ENCODE measurements around the gene DNAH17. TPM values are rescaled to one million over a fixed set of nuclear protein-coding genes. Genes with fewer than 3 reads are reported as not detected.

Gene DNAH17
- polyA plus RNA-seq, 3 donors from 2014 or later = 0.09 TPM; not detected in 2

- H3K27ac Mint-ChIP-seq = peak overlapping the region in 1 of 6 donors; percentile 30
- H3K36me3 Mint-ChIP-seq = no peaks in the 10 kb centered on the region
- H3K9me3 Mint-ChIP-seq = no peaks in the 10 kb centered on the region
- H3K27me3 Mint-ChIP-seq (ENCODE audit: low read depth in 3 of 3) = peaks cover 0 to 7% (median 6%) of the 10 kb centered on the region in 3 donors
- no peak overlapping the region for H3K4me3 Mint-ChIP-seq
- DNase-seq = no peak
- H3K4me1 Mint-ChIP-seq = no peaks in the 10 kb centered on the region
Observed at GRCh38 chr17:78525511-78526160, 51.6 kb downstream of the DNAH17 start.

GRCh38 chr17:78524870-78525510 lies 52.2 kb downstream of the DNAH17 start:
- Mint-ChIP-seq H3K4me3 (no peak overlapping the region), H3K27me3 (ENCODE audit: low read depth in 3 of 3) (peaks cover 0 to 7% (median 3%) of the 10 kb centered on the region in 3 donors), H3K4me1 (no peaks in the 10 kb centered on the region), H3K9me3 (no peaks in the 10 kb centered on the region), H3K27ac (no peak overlapping the region), H3K36me3 (no peaks in the 10 kb centered on the region)
- no peak for DNase-seq

GRCh38 chr17:78523934-78524655 lies 53.1 kb downstream of the DNAH17 start:
- H3K27ac Mint-ChIP-seq = no peak overlapping the region

GRCh38 chr17:78522031-78522809 lies 55.0 kb downstream of the DNAH17 start:
- H3K27ac Mint-ChIP-seq = no peak overlapping the region
- DNase-seq = no peak
- peaks cover 0 to 7% (median 3%) of the 10 kb centered on the region in 3 donors for H3K27me3 Mint-ChIP-seq (ENCODE audit: low read depth in 3 of 3)
- no peaks in the 10 kb centered on the region for H3K36me3 Mint-ChIP-seq
- no peaks in the 10 kb centered on the region for H3K4me1 Mint-ChIP-seq
- H3K4me3 Mint-ChIP-seq = no peak overlapping the region
- no peaks in the 10 kb centered on the region for H3K9me3 Mint-ChIP-seq

More at GRCh38 chr17:78523934-78524655, 53.1 kb downstream of the DNAH17 start:
- H3K27me3 Mint-ChIP-seq (ENCODE audit: low read depth in 3 of 3) = peaks cover 0 to 7% (median 2%) of the 10 kb centered on the region in 3 donors
- no peak for DNase-seq
- H3K4me1 Mint-ChIP-seq = no peaks in the 10 kb centered on the region
- no peaks in the 10 kb centered on the region for H3K36me3 Mint-ChIP-seq
- H3K9me3 Mint-ChIP-seq = no peaks in the 10 kb centered on the region
- H3K4me3 Mint-ChIP-seq = no peak overlapping the region

- no peaks in the 10 kb centered on the region for H3K4me1 Mint-ChIP-seq
- H3K27ac Mint-ChIP-seq = peak overlapping the region in 1 of 6 donors; percentile 42
- H3K36me3 Mint-ChIP-seq = no peaks in the 10 kb centered on the region
- H3K27me3 Mint-ChIP-seq (ENCODE audit: low read depth in 3 of 3) = peaks cover 1 to 8% (median 3%) of the 10 kb centered on the region in 3 donors
- no peak for DNase-seq
- no peaks in the 10 kb centered on the region for H3K9me3 Mint-ChIP-seq
- no peak overlapping the region for H3K4me3 Mint-ChIP-seq
Observed at GRCh38 chr17:78517421-78517820, 59.8 kb downstream of the DNAH17 start.

- DNase-seq = no peak
- Mint-ChIP-seq H3K27me3 (ENCODE audit: low read depth in 3 of 3) (peaks cover 1 to 5% (median 3%) of the 10 kb centered on the region in 3 donors), H3K4me1 (no peaks in the 10 kb centered on the region), H3K4me3 (no peak overlapping the region), H3K9me3 (no peaks in the 10 kb centered on the region), H3K27ac (no peak overlapping the region), H3K36me3 (no peaks in the 10 kb centered on the region)
Observed at GRCh38 chr17:78515480-78515879, 61.7 kb downstream of the DNAH17 start.

GRCh38 chr17:78514521-78514920 lies 62.7 kb downstream of the DNAH17 start:
- no peaks in the 10 kb centered on the region for H3K4me1 Mint-ChIP-seq
- H3K4me3 Mint-ChIP-seq = no peak overlapping the region
- H3K27ac Mint-ChIP-seq = no peak overlapping the region
- no peaks in the 10 kb centered on the region for H3K9me3 Mint-ChIP-seq
- peaks cover 1 to 5% (median 3%) of the 10 kb centered on the region in 3 donors for H3K27me3 Mint-ChIP-seq (ENCODE audit: low read depth in 3 of 3)
- no peak for DNase-seq
- H3K36me3 Mint-ChIP-seq = no peaks in the 10 kb centered on the region

- Mint-ChIP-seq H3K36me3 (no peaks in the 10 kb centered on the region), H3K4me3 (no peak overlapping the region), H3K27me3 (ENCODE audit: low read depth in 3 of 3) (peaks cover 0 to 7% (median 5%) of the 10 kb centered on the region in 3 donors), H3K4me1 (no peaks in the 10 kb centered on the region), H3K27ac (no peak overlapping the region), H3K9me3 (no peaks in the 10 kb centered on the region)
- no peak for DNase-seq
Observed at GRCh38 chr17:78512976-78513375, 64.2 kb downstream of the DNAH17 start.

GRCh38 chr17:78510141-78511075 lies 66.8 kb downstream of the DNAH17 start:
- no peak overlapping the region for H3K27ac Mint-ChIP-seq
- no peak overlapping the region for H3K4me3 Mint-ChIP-seq
- DNase-seq = no peak

GRCh38 chr17:78507526-78507925 lies 69.7 kb downstream of the DNAH17 start:
- no peak for DNase-seq
- H3K4me3 Mint-ChIP-seq = no peak overlapping the region

More at GRCh38 chr17:78510141-78511075, 66.8 kb downstream of the DNAH17 start:
- no peaks in the 10 kb centered on the region for H3K36me3 Mint-ChIP-seq
- no peaks in the 10 kb centered on the region for H3K4me1 Mint-ChIP-seq
- peaks cover 0 to 7% (median 5%) of the 10 kb centered on the region in 3 donors for H3K27me3 Mint-ChIP-seq (ENCODE audit: low read depth in 3 of 3)
- no peaks in the 10 kb centered on the region for H3K9me3 Mint-ChIP-seq

GRCh38 chr17:78506454-78507309 lies 70.5 kb downstream of the DNAH17 start:
- Mint-ChIP-seq H3K27ac (no peak overlapping the region), H3K36me3 (no peaks in the 10 kb centered on the region), H3K4me3 (no peak overlapping the region), H3K9me3 (no peaks in the 10 kb centered on the region), H3K4me1 (no peaks in the 10 kb centered on the region), H3K27me3 (ENCODE audit: low read depth in 3 of 3) (peaks cover 0 to 5% (median 4%) of the 10 kb centered on the region in 3 donors)
- no peak for DNase-seq

More at GRCh38 chr17:78507526-78507925, 69.7 kb downstream of the DNAH17 start:
- Mint-ChIP-seq H3K4me1 (no peaks in the 10 kb centered on the region), H3K27ac (no peak overlapping the region), H3K9me3 (no peaks in the 10 kb centered on the region), H3K36me3 (no peaks in the 10 kb centered on the region), H3K27me3 (ENCODE audit: low read depth in 3 of 3) (peaks cover 0 to 4% (median 3%) of the 10 kb centered on the region in 3 donors)
